HPDE6-E6E7 (cell line): ENCODE data around the gene FUT1.
"Not testable (repeated sequence)": the region's sequence is repeated elsewhere in the genome, so short reads cannot be mapped to it uniquely, and the experiment has no call there.

Experiments
- DNase-seq: peaks from one replicate; pipeline ENCODE4 v3.0.0; 2011; ENCODE audit warnings: missing footprints; ENCODE audit errors: extremely low spot score

The FUT1 gene

DNA sequence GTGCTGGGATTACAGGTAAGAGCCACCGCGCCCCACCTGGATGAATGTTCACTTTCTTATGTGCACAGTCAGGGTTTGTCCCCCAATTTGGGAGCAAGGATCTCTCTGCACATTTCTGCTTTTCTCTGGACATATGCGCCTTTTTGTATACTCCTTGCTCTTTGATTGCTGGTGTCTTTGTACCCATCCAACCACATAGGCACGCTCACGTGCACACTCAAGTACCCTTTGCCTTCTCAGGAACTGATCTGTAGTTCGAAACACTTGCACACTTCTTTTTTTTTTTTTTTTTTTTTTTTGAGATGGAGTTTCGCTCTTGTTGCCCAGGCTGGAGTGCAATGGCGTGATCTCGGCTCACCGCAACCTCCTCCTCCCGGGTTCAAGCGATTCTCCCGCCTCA, 34.3 kb downstream of the FUT1 start:
- not testable (repeated sequence) for DNase-seq

DNA sequence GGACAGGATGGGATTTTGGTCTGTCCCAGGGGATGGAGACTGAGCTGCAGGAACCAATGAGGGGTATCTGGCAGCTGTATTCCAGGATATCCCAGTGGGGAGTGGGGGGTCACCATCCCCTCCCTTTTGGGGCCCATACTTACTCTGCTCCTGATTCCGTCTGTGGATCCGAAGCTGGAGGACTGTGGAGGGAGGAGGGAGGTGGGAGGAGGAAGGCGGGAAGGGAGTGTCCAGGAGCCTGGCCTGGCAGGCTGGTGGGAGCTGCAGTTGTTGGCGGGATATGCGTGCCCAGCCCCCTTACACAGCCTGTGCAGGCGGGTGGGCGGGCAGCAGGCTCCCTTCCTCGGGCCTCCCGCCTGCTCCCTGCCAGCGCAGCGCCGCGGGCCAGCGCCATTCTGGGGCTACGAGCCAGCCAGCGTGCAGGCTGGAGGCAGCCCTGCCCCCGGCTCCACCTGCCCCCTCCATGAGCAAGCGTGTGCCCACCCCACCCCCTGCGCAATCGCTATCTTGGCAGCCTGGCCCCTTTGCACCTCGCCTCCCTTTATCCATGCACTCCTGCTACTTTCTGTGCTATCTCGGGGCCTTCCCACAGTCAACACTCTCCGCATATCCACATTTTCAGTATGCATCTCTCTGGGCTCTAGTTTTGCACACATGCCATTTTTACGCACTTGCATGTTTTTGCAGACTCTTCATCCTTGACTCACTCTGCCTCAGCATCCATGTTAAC, 35.7 kb downstream of the FUT1 start:
- DNase-seq = no peak

DNA sequence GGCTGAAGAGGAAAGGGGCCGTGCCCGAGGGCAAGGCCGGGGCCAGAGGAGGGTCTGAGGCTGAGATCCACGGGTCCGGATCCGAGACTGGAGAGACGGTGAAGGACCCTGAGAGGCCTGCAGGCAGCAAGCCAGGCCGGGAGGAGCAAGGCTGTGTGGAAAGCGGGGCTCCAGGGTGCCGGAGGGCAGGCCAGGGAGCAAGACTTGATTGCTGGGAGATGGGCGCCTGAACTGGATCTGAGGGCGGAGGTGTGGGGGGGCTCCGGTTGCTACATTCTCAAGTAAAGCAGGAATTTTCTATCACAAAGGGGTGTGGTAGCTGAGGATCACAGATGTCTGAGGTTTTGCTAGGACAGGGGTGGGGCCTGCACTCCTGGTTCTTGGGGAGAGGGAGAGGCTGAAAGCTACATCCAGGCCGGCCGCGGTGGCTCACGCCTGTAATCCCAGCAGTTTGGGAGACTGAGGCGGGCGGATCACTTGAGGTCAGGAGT, 36.7 kb downstream of the FUT1 start:
- no peak for DNase-seq

DNA sequence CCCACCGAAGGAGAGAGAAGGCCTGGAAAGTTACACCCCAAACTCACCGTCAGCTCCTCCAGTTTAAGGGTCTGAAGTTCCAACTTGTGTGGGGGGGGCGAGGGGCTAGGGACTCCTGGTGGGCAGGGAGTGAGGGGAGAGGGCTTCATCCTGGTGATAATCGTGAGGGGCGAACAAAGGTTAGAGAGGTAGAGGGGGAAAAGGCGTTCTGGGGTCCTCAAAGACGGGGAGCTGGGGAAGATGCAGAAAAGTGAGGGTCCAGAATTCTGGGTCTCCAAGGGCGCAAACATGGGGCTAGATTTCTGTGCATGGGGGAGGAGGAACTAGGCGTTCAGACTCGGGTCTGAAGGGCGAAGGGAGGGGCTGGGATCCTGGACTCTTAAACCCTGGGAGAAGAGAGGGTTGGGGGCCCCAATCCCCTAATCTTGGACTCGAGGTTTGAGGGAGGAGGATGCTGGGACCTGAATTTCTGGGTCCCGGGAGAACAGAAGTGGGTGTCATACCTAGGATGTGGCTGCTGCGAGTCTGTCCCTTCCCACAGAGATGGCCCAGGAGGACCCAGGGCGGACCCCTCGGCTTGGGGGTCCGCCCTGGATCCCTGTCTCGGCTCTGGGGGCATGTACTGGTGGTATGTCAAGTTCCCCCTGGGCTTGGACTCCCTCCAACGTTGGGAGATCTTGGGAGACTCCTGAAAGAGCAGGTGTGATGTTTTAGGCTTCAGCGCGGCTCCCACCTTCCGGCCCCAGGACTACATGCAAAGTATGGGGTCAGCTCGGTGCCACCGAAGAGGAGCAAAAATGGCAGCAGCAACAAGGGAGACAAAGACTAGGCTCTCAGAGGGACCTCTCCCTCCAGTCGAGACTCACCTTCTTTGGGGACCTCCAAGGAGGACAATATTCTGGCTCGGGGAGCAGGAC, 37.4 kb downstream of the FUT1 start:
- DNase-seq = no peak

DNA sequence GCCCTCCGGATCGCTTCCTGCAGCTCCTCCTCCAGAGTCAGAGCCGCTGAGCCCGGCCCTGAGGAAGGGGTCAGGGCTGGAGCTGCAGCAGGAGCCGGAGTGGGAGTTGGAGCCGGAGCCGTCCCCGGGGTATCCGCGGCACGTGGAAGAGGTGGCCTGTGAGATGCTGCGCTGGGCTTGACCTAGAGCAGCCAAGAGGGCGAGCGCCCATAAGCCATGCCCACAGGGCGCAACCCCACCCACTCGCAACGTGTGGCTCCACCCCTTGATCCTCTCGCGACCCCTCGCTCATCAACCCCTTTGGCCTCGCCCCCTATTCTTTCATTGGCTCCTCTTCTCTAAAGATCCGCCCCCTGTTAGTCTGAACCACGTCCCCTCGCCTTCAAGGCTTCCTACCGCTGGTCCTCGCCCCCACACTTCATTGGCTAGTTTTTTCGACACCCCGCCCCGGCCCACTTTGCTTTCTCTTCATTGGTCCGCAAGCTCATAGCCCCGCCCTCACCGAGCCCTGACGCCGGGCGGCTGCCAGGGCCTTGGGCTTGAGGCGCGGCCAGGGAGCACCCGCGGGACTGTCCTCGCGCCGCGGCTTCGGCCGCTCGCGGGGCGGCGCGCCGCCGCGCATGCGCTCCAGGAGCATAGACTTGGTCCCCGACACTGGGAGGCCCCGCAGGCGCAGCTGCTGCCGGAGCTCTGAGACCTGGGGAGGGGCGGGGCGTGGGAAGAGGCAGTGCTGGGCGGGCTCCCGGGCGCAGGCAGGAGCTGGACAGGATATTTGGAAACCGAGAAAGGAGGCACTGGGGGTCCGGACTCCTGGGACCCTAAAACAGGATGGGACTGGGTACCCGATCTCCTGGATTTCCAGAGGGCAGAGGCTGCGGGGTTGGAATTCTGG, 38.3 kb downstream of the FUT1 start:
- DNase-seq = peak; percentile 99

DNA sequence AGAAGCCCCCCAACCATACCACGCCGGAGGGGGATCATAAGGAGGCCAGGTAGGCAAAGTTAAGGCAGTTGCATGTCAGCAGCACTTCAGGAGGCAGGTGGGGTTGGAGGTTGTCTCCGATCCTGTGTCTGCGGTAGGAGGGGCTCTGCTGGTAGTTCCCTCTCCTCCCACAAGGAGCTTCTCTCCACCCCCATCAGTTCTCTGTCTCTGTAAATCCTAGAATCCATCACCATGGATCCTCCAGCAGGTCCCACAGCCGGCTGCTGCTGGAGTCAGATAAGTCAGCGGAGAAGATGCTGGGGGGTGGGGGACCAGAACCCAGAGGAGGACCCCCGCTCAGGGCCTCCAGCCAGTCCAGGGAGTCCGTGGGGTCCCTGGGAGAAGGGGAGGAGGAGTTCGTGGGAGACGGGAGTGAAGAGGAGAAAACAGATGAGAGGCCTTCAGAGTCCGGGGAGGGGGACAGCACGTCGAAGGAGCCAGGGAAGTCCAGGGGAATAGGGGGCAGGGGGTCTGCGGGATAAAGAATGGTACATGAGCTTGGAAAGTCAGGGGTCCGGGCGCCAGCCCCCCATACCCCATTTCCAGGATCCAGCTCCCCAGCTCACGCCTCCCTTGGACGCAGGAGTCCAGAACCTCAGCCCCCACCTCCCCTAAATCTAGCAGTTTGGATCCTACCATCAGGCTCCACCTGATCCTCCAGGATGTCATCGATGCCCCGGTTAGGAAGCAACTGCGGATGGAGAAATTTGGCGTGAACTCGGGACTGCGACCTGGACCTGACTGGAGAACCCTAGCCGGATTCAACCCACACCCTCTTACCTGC, 39.2 kb downstream of the FUT1 start:
- DNase-seq = no peak

DNA sequence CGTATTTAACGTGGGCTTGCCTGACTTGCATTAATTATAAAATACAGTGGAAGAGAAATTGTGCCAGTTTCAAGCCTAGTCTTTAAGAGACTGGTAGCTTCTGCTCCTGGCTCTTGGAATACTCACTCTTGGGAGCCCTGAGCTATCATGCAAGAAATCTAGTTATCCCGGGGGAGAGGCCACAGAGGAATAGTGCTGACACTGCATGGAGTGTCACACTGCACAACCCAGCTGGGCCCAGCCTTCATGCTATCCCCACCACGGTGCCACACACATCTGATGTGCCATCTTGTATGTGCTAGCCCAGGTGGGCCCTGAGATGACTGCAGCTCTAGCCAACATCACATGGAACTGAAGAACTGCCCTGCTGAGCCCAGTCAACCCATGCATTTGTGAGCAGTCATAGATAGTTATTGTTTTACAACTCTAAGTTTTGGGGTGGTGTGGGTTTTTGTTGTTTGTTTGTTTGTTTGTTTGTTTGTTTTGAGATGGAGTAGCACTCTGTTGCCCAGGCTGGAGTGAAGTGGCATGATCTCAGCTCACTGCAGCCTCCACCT, 41.3 kb downstream of the FUT1 start:
- DNase-seq = no peak

DNA sequence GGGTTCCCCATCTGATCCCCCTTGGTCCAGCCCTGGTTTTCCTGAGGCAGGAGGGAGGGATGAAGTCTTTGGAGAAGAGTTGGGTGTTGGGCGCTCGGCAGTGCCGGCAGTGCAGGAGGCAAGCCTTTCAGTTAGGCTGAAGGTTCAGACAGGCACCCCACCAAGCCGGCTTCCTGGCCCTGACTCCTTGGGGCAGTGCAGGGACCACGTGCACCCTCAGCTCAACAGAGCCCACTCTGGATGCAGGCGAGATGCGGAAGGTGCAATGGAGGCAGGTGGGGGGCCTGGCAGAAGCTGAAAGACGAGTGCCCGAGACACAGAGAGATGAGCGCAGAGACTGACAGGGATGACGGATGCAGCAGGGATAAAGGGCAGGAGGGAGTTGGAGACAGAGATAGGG, 44.0 kb downstream of the FUT1 start:
- no peak for DNase-seq

DNA sequence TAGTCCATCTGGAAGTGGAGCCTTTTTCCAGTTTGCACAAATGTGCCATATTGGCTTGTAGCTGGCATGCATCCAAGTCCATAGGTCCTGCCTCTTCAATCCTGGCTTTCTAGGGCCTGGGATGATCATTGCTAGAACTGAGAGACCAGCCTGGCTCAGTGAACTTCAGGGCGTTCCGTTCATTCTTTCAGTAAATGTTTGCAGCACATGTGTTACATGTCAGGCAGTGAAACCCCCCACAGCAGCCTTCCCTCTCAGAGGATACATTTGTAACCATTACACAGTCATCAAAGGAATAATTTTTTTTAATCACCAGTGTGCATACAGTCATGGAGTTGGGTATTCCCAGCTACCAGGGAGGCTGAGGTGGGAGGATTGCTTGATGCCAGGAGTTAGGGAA, 47.0 kb downstream of the FUT1 start:
- DNase-seq = no peak

DNA sequence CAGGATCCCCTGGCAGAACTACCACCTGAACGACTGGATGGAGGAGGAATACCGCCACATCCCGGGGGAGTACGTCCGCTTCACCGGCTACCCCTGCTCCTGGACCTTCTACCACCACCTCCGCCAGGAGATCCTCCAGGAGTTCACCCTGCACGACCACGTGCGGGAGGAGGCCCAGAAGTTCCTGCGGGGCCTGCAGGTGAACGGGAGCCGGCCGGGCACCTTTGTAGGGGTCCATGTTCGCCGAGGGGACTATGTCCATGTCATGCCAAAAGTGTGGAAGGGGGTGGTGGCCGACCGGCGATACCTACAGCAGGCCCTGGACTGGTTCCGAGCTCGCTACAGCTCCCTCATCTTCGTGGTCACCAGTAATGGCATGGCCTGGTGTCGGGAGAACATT, 49.1 kb downstream of the FUT1 start:
- no peak for DNase-seq

DNA sequence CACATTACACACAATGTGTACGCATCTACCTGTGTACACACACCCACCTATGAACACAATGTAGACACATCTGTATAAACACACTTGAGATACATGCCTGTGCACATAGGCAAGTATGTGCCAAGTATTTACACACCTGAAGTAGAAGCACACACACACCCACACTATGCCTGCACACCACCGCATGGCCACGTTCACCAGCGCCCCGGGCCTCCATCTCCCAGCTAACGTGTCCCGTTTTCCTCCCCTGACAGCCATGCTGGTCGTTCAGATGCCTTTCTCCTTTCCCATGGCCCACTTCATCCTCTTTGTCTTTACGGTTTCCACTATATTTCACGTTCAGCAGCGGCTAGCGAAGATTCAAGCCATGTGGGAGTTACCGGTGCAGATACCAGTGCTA, 49.7 kb downstream of the FUT1 start:
- no peak for DNase-seq

DNA sequence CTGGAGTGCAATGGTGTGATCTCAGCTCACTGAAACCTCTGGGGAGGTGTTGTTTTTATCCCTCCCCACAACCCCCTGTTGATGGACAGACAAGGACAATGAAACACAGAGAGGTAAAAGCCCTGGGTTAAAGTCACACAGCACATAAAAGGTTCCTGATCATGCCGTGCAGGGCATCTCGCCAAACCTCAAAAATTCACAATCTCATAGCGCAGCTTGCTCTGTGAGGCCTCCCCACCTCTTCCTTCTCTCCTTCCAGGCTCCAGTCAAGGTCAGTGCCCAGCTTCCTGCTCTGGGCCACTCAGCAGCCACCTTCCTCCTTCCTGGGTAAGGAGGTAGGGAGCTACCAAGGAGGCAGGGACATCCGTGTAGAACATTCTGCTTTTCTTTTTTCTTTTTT, 54.4 kb downstream of the FUT1 start:
- no peak for DNase-seq
